Measurements from ENCODE around the gene ETV5. TPM values are rescaled to one million over a fixed set of nuclear protein-coding genes. Genes with fewer than 3 reads are reported as not detected.

Gene ETV5
- total and polyA plus RNA-seq, 4 donors: 3.3 to 14.9 (median 5.5) TPM

- H3K4me3 ChIP-seq (ENCODE audit: low read depth in 1 of 3, low read length in 3 of 3): no peak overlapping the region
- no peak overlapping the region for H3K27ac ChIP-seq (ENCODE audit: low read depth in 1 of 2, low read length in 2 of 2)
- peaks cover under 1 to 5% (median 1%) of the 10 kb centered on the region in 4 donors for H3K4me1 ChIP-seq (ENCODE audit: control insufficient read depth in 4 of 4, insufficient read depth in 4 of 4, low read length in 3 of 4)
- H3K9ac ChIP-seq (ENCODE audit: low read depth in 1 of 2, low read length in 2 of 2): no peak overlapping the region
- no peaks in the 10 kb centered on the region for H3K9me3 ChIP-seq (ENCODE audit: control insufficient read depth in 4 of 4, low read length in 3 of 4)
- no peaks in the 10 kb centered on the region for H3K36me3 ChIP-seq (ENCODE audit: control insufficient read depth in 4 of 4, insufficient read depth in 3 of 4, low read depth in 1 of 4, low read length in 3 of 4)
- DNase-seq (ENCODE audit: low spot score): no peak
- 93% methylated on average over 15 of the region's 15 CpGs for WGBS
- no peaks in the 10 kb centered on the region for H3K27me3 ChIP-seq (ENCODE audit: control insufficient read depth in 4 of 4, insufficient read depth in 4 of 4, low read length in 3 of 4)
- no peak for TF ChIP-seq FOXA1 (IDR thresholded peaks at IDR 0.05)
- TF ChIP-seq, protein P1, sequence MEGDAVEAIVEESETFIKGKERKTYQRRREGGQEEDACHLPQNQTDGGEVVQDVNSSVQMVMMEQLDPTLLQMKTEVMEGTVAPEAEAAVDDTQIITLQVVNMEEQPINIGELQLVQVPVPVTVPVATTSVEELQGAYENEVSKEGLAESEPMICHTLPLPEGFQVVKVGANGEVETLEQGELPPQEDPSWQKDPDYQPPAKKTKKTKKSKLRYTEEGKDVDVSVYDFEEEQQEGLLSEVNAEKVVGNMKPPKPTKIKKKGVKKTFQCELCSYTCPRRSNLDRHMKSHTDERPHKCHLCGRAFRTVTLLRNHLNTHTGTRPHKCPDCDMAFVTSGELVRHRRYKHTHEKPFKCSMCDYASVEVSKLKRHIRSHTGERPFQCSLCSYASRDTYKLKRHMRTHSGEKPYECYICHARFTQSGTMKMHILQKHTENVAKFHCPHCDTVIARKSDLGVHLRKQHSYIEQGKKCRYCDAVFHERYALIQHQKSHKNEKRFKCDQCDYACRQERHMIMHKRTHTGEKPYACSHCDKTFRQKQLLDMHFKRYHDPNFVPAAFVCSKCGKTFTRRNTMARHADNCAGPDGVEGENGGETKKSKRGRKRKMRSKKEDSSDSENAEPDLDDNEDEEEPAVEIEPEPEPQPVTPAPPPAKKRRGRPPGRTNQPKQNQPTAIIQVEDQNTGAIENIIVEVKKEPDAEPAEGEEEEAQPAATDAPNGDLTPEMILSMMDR (IDR thresholded peaks at IDR 0.05; ENCODE audit: low read depth, low read length, missing input control): no peak
- no peak for TF ChIP-seq HNF4G (IDR thresholded peaks at IDR 0.05)
- TF ChIP-seq RAD21 (IDR thresholded peaks at IDR 0.05): no peak
- no peak for TF ChIP-seq RXRA (IDR thresholded peaks at IDR 0.05)
- no peak for TF ChIP-seq JUND (IDR thresholded peaks at IDR 0.05)
- no peak for TF ChIP-seq TAF1 (conservative IDR thresholded peaks at IDR 0.05)
- TF ChIP-seq SP1 (IDR thresholded peaks at IDR 0.05): no peak
- no peak for TF ChIP-seq NR2F2 (IDR thresholded peaks at IDR 0.05)
- TF ChIP-seq HNF4A (conservative IDR thresholded peaks at IDR 0.05): no peak
- no peak for TF ChIP-seq EGR1 (IDR thresholded peaks at IDR 0.05; ENCODE audit: low read depth in 2 of 2)
Observed at GRCh38 chr3:186115239-186115996, 6.5 kb upstream of the ETV5 start.

DNA sequence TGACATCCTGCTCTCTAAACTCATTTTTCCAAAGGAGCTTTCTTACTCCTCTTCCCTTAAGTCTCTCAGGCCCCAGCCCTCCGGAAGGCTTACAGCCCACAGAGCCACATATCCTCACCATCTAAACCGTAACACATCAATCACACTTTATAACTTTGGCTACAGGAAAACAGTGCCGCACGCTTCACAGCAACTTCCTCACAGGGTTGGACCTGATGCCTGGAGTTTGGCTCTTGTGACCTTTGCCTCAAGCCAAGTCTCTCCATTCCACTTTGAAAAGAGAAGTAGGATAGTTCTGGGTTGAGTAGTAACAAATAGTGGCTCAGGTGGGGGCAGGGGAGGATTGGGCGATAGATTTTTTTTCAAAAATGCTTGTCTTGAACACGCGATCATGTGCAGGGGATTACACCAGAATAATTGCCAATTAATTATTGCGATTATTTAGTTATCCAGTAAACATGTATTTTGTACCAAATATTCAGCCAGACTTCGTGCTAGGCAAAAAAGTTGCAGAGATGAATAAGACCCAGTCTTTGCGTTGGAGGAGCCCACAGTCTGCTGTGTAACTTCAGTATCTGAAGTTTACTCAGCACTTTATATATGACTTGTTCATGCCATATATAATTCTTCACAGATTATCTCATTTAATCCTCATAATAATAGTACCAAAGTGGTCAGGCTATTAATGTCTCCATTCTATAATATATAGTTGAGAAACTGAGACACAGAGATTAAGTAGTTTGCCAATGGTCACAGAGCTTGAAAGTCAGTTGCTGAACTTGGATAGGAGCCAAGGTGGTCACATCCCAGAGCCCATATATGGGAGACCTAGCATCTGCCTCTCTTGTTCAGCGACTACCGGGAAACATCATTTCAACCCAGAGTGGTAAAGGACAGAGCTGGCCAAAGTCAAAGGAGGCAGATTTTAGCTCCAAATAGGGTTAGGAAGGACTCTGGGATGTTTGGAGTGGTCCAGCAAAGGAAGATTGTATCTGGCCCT is 2.4 kb upstream of the ETV5 start:
- no peak overlapping the region for H3K27ac ChIP-seq (ENCODE audit: low read depth in 1 of 2, low read length in 2 of 2)
- no peak overlapping the region for H3K4me3 ChIP-seq (ENCODE audit: low read depth in 1 of 3, low read length in 3 of 3)
- no peak overlapping the region for H3K9ac ChIP-seq (ENCODE audit: low read depth in 1 of 2, low read length in 2 of 2)
- H3K27me3 ChIP-seq (ENCODE audit: control insufficient read depth in 4 of 4, insufficient read depth in 4 of 4, low read length in 3 of 4): no peaks in the 10 kb centered on the region
- 72% methylated on average over 12 of the region's 12 CpGs for WGBS
- no peaks in the 10 kb centered on the region for H3K9me3 ChIP-seq (ENCODE audit: control insufficient read depth in 4 of 4, low read length in 3 of 4)
- DNase-seq (ENCODE audit: low spot score): no peak
- H3K36me3 ChIP-seq (ENCODE audit: control insufficient read depth in 4 of 4, insufficient read depth in 3 of 4, low read depth in 1 of 4, low read length in 3 of 4): no peaks in the 10 kb centered on the region
- peaks cover 5 to 25% (median 19%) of the 10 kb centered on the region in 4 donors for H3K4me1 ChIP-seq (ENCODE audit: control insufficient read depth in 4 of 4, insufficient read depth in 4 of 4, low read length in 3 of 4)
- TF ChIP-seq REST (IDR thresholded peaks at IDR 0.05) (no peak), EGR1 (IDR thresholded peaks at IDR 0.05; ENCODE audit: low read depth in 2 of 2) (no peak)
